ENCODE data around the gene ARG1.

Gene ARG1

GRCh38 chr6:131597446-131597845 lies 24.4 kb downstream of the ARG1 start:
- H3K27me3 ChIP-seq (replicated peaks in 2 of 5; ENCODE audit: control insufficient read depth in 4 of 5, insufficient read depth in 5 of 5, low read length in 4 of 5), result no peaks in the 10 kb centered on the region
- no peaks in the 10 kb centered on the region for H3K4me1 ChIP-seq (ENCODE audit: control extremely low read depth in 1 of 4, control insufficient read depth in 4 of 4, insufficient read depth in 4 of 4, low read length in 3 of 4)
- no peak overlapping the region for H3K4me3 ChIP-seq (ENCODE audit: control insufficient read depth in 1 of 7, extremely low read depth in 1 of 7, insufficient read depth in 4 of 7, low read depth in 2 of 7, low read length in 6 of 7)
- H3K27ac ChIP-seq (ENCODE audit: insufficient read depth in 1 of 2, low read depth in 1 of 2, low read length in 2 of 2, poor library complexity in 1 of 2, severe bottlenecking in 2 of 2), result no peak overlapping the region
- ChIA-PET POLR2A (no interaction called here), CTCF (interaction anchor here (0.9 to 2.2 kb wide), 7 partner anchors 10 to 712 kb away, joined by 3 to 7 read pairs (median 4); partner anchors contain the start of gene MED23)
- peaks cover 14 to 84% (median 53%) of the 10 kb centered on the region in 4 experiments for H3K36me3 ChIP-seq (ENCODE audit: control insufficient read depth in 4 of 4, insufficient read depth in 4 of 4, low read length in 3 of 4)
- DNase-seq, result peak; percentile 7 to 37 (median 36)
- WGBS (ENCODE audit: insufficient coverage), result no CpG with 5 or more reads among the region's 3 CpGs
- no peaks in the 10 kb centered on the region for H3K9me3 ChIP-seq (ENCODE audit: control extremely low read depth in 1 of 5, control insufficient read depth in 4 of 5, insufficient read depth in 2 of 5, low read depth in 1 of 5, low read length in 4 of 5)

GRCh38 chr6:131600716-131601115 lies 27.7 kb downstream of the ARG1 start:
- DNase-seq, result no peak
- WGBS (ENCODE audit: insufficient coverage), result 90% methylated on average over 2 of the region's 4 CpGs
- no peak overlapping the region for H3K27ac ChIP-seq (ENCODE audit: insufficient read depth in 1 of 2, low read depth in 1 of 2, low read length in 2 of 2, poor library complexity in 1 of 2, severe bottlenecking in 2 of 2)
- H3K4me3 ChIP-seq (ENCODE audit: control insufficient read depth in 1 of 7, extremely low read depth in 1 of 7, insufficient read depth in 4 of 7, low read depth in 2 of 7, low read length in 6 of 7), result no peak overlapping the region
- H3K27me3 ChIP-seq (replicated peaks in 2 of 5; ENCODE audit: control insufficient read depth in 4 of 5, insufficient read depth in 5 of 5, low read length in 4 of 5), result no peaks in the 10 kb centered on the region
- POLR2A ChIA-PET, result no interaction called here
- H3K4me1 ChIP-seq (ENCODE audit: control extremely low read depth in 1 of 4, control insufficient read depth in 4 of 4, insufficient read depth in 4 of 4, low read length in 3 of 4), result no peaks in the 10 kb centered on the region
- no peaks in the 10 kb centered on the region for H3K9me3 ChIP-seq (ENCODE audit: control extremely low read depth in 1 of 5, control insufficient read depth in 4 of 5, insufficient read depth in 2 of 5, low read depth in 1 of 5, low read length in 4 of 5)
- CTCF ChIA-PET, result interaction anchor here (0.9 to 2.0 kb wide), 5 partner anchors 9 to 715 kb away, joined by 3 to 7 read pairs (median 4); partner anchors contain the start of gene MED23
- peaks cover 15 to 85% (median 46%) of the 10 kb centered on the region in 4 experiments for H3K36me3 ChIP-seq (ENCODE audit: control insufficient read depth in 4 of 4, insufficient read depth in 4 of 4, low read length in 3 of 4)

DNA sequence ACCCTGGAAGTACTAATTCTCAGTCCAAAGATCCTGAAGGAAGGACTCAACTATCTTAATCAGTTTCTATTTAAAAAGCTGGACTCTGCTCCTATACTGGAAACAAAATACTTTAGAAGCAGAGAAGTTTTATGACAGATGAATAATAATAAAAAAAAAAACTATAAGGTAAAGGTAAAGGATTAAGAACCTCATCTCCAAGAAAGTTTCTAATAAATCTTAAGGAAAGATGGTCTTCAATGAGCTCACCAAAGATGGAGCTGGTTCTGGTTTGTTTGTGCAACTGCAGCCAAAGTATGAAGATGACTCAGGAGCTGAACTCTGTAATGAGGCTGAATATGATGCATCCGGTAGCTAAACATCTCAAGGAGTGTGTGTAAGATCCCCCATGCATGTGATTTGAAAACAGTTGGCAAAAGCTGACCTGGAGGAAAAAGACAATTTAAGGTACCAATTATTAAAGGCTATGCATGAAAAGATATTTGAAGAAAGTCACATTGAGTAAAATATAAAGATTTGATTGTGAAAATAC lies 29.8 kb downstream of the ARG1 start:
- no CpG with 5 or more reads among the region's 1 CpG for WGBS (ENCODE audit: insufficient coverage)
- Histone ChIP-seq H3K9me3 (ENCODE audit: control extremely low read depth in 1 of 5, control insufficient read depth in 4 of 5, insufficient read depth in 2 of 5, low read depth in 1 of 5, low read length in 4 of 5) (no peaks in the 10 kb centered on the region), H3K4me1 (ENCODE audit: control extremely low read depth in 1 of 4, control insufficient read depth in 4 of 4, insufficient read depth in 4 of 4, low read length in 3 of 4) (no peaks in the 10 kb centered on the region), H3K27me3 (replicated peaks in 2 of 5; ENCODE audit: control insufficient read depth in 4 of 5, insufficient read depth in 5 of 5, low read length in 4 of 5) (no peaks in the 10 kb centered on the region), H3K27ac (ENCODE audit: insufficient read depth in 1 of 2, low read depth in 1 of 2, low read length in 2 of 2, poor library complexity in 1 of 2, severe bottlenecking in 2 of 2) (no peak overlapping the region), H3K4me3 (ENCODE audit: control insufficient read depth in 1 of 7, extremely low read depth in 1 of 7, insufficient read depth in 4 of 7, low read depth in 2 of 7, low read length in 6 of 7) (no peak overlapping the region), H3K36me3 (ENCODE audit: control insufficient read depth in 4 of 4, insufficient read depth in 4 of 4, low read length in 3 of 4) (peaks cover 21 to 88% (median 47%) of the 10 kb centered on the region in 4 experiments)
- POLR2A ChIA-PET, result no interaction called here
- CTCF ChIA-PET, result interaction anchor here (0.9 to 2.0 kb wide), 2 partner anchors 11 kb away, joined by 4 to 7 read pairs; no protein-coding TSS in a partner anchor
- DNase-seq, result no peak

DNA sequence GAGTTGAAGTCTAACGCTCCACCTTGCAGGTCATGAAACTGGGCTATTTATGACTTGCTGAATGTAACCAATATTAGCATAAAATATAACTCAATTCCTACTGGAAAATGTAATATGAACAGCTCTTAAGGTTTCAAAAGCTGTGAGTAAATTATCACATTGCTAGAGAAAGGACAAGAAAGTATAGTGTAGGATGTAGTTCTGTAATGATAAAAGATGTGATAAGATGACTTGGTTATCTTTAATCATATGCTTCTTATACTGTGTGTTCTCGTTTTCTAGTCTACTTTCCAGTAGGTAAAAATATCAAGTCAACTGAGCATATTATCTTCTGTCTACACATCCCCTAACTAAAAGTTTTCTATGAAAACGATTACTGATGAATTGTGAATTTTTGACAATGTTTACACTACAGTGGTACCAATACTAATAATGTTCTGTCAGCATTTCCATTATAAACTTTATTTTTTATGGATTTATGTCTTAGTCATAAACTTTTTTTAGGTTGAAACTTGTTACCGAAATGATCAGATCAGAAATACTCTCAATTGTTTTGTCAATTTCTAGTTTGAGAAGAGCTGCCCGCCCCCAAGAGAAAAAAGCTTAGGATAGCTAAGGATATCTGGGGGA lies 40.4 kb downstream of the ARG1 start:
- CTCF ChIA-PET, result interaction anchor here (1.1 to 4.8 kb wide), 2 partner anchors 12 to 15 kb away, joined by 4 to 30 read pairs; partner anchors contain the start of gene MED23
- 100% methylated on average over 1 of the region's 5 CpGs for WGBS (ENCODE audit: insufficient coverage)
- peaks cover 29 to 74% (median 52%) of the 10 kb centered on the region in 4 experiments for H3K36me3 ChIP-seq (ENCODE audit: control insufficient read depth in 4 of 4, insufficient read depth in 4 of 4, low read length in 3 of 4)

GRCh38 chr6:131615275-131615674 lies 42.2 kb downstream of the ARG1 start:
- ChIA-PET CTCF (interaction anchor here (4.8 kb wide), 1 partner anchor 13 kb away, joined by 30 read pairs; the partner anchor contains the start of gene MED23), POLR2A (no interaction called here)
- no peak for DNase-seq
- Histone ChIP-seq H3K4me3 (ENCODE audit: control insufficient read depth in 1 of 7, extremely low read depth in 1 of 7, insufficient read depth in 4 of 7, low read depth in 2 of 7, low read length in 6 of 7) (no peak overlapping the region), H3K9me3 (ENCODE audit: control extremely low read depth in 1 of 5, control insufficient read depth in 4 of 5, insufficient read depth in 2 of 5, low read depth in 1 of 5, low read length in 4 of 5) (no peaks in the 10 kb centered on the region), H3K36me3 (ENCODE audit: control insufficient read depth in 4 of 4, insufficient read depth in 4 of 4, low read length in 3 of 4) (peaks cover 30 to 75% (median 53%) of the 10 kb centered on the region in 4 experiments), H3K27ac (ENCODE audit: insufficient read depth in 1 of 2, low read depth in 1 of 2, low read length in 2 of 2, poor library complexity in 1 of 2, severe bottlenecking in 2 of 2) (no peak overlapping the region), H3K4me1 (ENCODE audit: control extremely low read depth in 1 of 4, control insufficient read depth in 4 of 4, insufficient read depth in 4 of 4, low read length in 3 of 4) (no peaks in the 10 kb centered on the region), H3K27me3 (replicated peaks in 2 of 5; ENCODE audit: control insufficient read depth in 4 of 5, insufficient read depth in 5 of 5, low read length in 4 of 5) (no peaks in the 10 kb centered on the region)
- 93% methylated on average over 3 of the region's 4 CpGs for WGBS (ENCODE audit: insufficient coverage)

More for the DNA sequence above, 40.4 kb downstream of the ARG1 start:
- Histone ChIP-seq H3K9me3 (ENCODE audit: control extremely low read depth in 1 of 5, control insufficient read depth in 4 of 5, insufficient read depth in 2 of 5, low read depth in 1 of 5, low read length in 4 of 5) (no peaks in the 10 kb centered on the region), H3K27me3 (replicated peaks in 2 of 5; ENCODE audit: control insufficient read depth in 4 of 5, insufficient read depth in 5 of 5, low read length in 4 of 5) (no peaks in the 10 kb centered on the region), H3K27ac (ENCODE audit: insufficient read depth in 1 of 2, low read depth in 1 of 2, low read length in 2 of 2, poor library complexity in 1 of 2, severe bottlenecking in 2 of 2) (no peak overlapping the region), H3K4me3 (ENCODE audit: control insufficient read depth in 1 of 7, extremely low read depth in 1 of 7, insufficient read depth in 4 of 7, low read depth in 2 of 7, low read length in 6 of 7) (no peak overlapping the region), H3K4me1 (ENCODE audit: control extremely low read depth in 1 of 4, control insufficient read depth in 4 of 4, insufficient read depth in 4 of 4, low read length in 3 of 4) (no peaks in the 10 kb centered on the region)
- DNase-seq, result no peak
- POLR2A ChIA-PET, result no interaction called here

DNA sequence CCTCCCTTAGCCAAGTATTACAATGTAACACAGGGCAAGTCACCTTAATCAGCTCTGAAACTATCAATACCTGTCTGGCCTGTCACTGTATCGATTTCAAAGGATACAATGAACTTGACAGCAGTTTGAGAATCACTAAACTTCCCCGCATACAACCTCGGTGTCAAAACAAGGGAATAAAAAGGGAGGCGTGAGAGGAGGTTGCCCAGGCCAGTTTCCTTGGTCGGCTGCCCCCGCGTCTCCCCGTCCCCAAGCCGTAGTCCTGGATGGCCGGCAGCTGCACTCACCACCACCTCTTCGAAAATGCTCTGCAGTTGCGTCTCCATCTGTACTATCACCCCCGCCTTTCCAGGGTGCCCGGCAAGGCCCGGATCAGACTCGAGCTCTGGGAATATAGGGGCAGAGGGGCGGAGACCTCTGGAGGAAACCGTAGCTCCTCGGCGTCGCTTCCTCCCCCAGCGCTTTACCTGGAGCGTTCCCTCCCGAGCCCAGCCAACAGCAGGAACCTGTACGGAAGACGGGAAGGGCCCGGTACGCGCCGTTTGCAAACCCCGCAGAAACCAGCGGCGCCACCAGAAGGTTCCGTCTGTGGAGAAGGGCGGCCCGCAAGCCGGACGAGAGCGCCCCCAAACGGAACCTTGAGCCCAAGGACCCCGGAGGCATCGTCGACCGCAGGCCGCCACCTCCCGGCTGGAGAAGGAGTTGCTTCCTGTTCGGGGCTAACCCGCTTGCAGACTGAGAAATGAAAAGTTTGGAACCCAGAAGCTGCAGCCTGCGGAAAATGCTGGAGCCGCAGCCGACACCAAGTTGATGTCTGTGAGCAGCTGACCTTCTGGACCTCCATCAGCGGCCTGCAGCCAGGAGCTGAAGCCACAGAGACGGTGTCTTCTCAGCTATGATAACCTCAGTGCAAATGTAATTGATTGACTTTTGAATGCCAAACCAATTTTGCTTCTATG lies 55.0 kb downstream of the ARG1 start, which contains the start of gene MED23:
Gene MED23 (minus strand): TSS at position 519 of the 959 bp plus-strand sequence. CDS start 193 bp downstream, at position 326.
- Histone ChIP-seq H3K4me3 (ENCODE audit: control insufficient read depth in 1 of 7, extremely low read depth in 1 of 7, insufficient read depth in 4 of 7, low read depth in 2 of 7, low read length in 6 of 7) (peak within 1 kb of the TSS; percentile 82 to 97 (median 96)), H3K27me3 (replicated peaks in 2 of 5; ENCODE audit: control insufficient read depth in 4 of 5, insufficient read depth in 5 of 5, low read length in 4 of 5) (no peaks in the 10 kb centered on the region), H3K27ac (ENCODE audit: insufficient read depth in 1 of 2, low read depth in 1 of 2, low read length in 2 of 2, poor library complexity in 1 of 2, severe bottlenecking in 2 of 2) (peak within 1 kb of the TSS; percentile 78 to 89), H3K36me3 (ENCODE audit: control insufficient read depth in 4 of 4, insufficient read depth in 4 of 4, low read length in 3 of 4) (peaks cover 8 to 24% (median 13%) of the 10 kb centered on the region in 4 experiments), H3K4me1 (ENCODE audit: control extremely low read depth in 1 of 4, control insufficient read depth in 4 of 4, insufficient read depth in 4 of 4, low read length in 3 of 4) (peaks cover 4 to 14% (median 12%) of the 10 kb centered on the region in 4 experiments), H3K9me3 (ENCODE audit: control extremely low read depth in 1 of 5, control insufficient read depth in 4 of 5, insufficient read depth in 2 of 5, low read depth in 1 of 5, low read length in 4 of 5) (no peaks in the 10 kb centered on the region)
- POLR2A ChIA-PET, result interaction anchor here (0.6 to 1.3 kb wide), 2 partner anchors 9 to 17 kb away, joined by 5 to 7 read pairs; no protein-coding TSS in a partner anchor
- DNase-seq, result peak; percentile 96 to 97 (median 96)
- CTCF ChIA-PET, result interaction anchor here (0.6 to 4.6 kb wide), 18 partner anchors 8 to 744 kb away, joined by 3 to 30 read pairs (median 4); partner anchors contain the start of gene ENPP3
- WGBS (ENCODE audit: insufficient coverage), result 0% methylated on average over 52 of the region's 53 CpGs
